ENCODE measurements around the gene TLX2. TPM values are rescaled to one million over a fixed set of nuclear protein-coding genes. Genes with fewer than 3 reads are reported as not detected.

Gene TLX2
- total RNA-seq, 1 donor from 2014 or later, result not detected

DNA sequence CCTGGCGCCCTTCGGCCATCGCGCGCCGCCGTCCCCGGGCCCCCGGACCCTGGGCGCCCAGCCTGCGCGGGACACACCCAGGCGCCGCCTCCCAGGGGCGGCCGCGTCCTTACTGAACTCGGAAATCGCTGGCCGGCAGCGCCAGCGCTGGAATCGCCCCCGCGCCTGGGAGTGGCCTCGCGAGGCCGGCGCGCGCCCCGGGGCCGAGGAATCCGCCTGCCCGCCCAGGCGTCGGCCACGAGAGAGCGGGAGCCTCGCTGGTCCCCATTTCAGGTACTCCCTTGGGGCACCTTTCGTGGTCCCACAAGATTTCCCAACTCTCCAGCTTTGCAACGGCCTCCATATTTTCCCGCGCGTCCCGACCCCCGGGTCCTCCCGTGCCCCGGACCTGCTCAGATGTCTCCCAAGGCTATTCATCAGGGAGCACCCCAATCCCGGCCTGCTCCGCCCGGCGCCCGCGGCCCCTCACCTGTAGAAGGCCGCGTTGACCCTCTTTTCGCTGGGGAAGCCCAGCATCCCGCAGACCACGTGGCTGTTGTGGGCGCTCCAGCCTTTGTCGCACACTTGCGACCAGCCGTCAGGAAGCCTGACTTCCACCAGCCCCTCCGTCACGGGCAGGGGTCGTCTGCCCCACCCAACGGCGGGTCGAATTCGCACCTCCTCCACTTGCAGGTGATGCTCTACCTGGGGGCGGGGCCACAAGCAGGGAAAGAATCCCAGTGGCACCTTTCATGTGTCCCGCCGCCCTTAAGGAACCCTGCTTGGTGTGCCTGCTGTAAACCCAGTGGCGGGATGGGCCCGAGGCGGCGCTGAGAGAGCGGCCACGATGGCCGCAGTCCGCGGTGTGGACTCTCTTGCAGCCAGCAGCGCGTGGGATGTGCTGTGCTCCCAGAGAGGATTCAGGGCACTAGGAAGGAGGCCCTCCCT, 34.9 kb downstream of the TLX2 start:
- TF ChIP-seq, protein P1, sequence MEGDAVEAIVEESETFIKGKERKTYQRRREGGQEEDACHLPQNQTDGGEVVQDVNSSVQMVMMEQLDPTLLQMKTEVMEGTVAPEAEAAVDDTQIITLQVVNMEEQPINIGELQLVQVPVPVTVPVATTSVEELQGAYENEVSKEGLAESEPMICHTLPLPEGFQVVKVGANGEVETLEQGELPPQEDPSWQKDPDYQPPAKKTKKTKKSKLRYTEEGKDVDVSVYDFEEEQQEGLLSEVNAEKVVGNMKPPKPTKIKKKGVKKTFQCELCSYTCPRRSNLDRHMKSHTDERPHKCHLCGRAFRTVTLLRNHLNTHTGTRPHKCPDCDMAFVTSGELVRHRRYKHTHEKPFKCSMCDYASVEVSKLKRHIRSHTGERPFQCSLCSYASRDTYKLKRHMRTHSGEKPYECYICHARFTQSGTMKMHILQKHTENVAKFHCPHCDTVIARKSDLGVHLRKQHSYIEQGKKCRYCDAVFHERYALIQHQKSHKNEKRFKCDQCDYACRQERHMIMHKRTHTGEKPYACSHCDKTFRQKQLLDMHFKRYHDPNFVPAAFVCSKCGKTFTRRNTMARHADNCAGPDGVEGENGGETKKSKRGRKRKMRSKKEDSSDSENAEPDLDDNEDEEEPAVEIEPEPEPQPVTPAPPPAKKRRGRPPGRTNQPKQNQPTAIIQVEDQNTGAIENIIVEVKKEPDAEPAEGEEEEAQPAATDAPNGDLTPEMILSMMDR (conservative IDR thresholded peaks at IDR 0.05; ENCODE audit: low read depth, low read length), result no peak
- DNase-seq (ENCODE audit: low read depth), result no peak
- peak overlapping the region; percentile 71 for H3K4me3 ChIP-seq (ENCODE audit: low read depth, low read length)

DNA sequence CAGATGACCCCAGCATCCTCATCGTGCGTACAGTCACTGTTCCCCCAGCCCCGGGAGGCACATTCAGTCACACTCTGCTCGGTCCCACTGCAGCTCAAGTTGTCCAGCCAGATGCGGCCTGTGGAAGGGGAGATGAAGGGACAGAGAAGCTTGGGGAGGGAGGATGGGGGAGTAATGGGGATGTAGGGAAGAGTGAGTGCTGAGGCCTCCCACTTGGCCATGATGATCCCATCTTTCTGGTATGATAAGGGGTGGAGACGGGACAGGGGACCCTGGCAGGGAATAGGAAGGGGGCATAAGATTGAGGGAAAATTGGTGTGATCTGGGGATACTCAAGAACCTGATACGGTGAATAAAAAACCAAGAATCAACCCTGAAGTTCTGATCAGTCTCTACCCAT, 36.0 kb downstream of the TLX2 start:
- TF ChIP-seq, protein P1 (conservative IDR thresholded peaks at IDR 0.05; ENCODE audit: low read depth, low read length), result no peak
- no peak overlapping the region for H3K4me3 ChIP-seq (ENCODE audit: low read depth, low read length)
- DNase-seq (ENCODE audit: low read depth), result no peak

DNA sequence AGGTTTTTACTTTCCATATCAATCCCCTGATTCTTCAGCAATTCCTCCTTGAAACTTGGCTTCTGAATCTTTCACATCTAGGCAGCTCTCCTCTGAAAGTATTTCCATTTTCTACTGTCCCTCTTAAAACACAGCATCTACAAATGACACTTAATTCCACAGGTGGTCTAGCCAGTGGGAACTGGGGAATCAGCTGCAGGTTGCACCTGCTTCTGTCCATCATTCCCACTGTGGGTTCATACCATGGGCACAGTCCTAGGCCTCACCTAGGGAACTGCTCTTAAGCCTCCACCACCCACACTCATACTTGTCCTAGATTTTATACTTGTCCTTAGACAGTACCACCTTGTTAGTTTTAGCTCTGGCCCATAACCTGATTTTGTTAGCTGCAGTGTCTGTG, 37.3 kb downstream of the TLX2 start:
- no peak for DNase-seq (ENCODE audit: low read depth)
- TF ChIP-seq, protein P1 (conservative IDR thresholded peaks at IDR 0.05; ENCODE audit: low read depth, low read length), result no peak
- H3K4me3 ChIP-seq (ENCODE audit: low read depth, low read length), result no peak overlapping the region

DNA sequence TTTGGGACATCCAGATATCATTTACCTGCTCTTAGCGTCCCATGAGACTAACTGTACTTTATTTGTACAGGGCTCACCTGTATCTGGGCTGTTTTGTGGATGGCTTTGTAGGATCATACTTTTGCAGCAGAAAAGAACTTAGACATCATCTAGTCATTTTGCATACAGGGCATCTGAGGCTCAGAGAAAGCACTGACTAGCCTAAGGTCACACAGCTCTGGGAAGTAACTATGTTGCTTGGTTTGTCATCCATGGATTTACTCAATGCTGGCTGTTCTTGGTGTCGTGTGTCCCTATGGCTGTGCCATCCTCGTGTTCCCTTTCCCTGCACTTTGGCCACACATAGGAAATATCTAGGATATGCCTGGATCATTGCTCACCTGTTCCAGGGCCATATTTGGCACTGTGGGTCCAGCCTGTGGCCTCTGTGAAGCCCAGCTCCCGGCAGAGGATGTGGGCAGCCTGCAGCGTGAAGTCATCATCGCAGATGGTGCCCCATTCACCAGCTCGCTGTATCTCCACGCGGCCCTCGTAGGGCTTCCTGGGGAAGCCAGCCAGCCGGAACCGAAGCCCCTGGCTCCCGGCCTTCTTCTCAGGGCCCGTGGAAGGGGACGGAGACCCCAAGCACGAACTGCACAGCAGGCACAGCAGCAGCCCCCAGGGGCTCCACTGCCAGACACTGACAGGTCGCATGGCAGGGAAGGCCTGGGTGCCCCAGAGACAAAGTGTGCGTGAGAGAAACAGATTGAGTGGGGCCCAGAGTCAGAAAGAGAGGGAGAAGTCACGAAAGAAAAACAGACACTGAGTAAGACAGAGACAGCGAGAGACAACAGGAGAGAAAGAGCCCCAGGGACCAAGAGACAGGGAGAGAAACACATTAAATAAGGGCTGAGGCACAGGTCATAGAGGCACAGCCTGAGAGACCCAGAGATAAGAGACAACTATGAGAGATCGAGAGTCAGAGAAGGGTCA, 38.0 kb downstream of the TLX2 start:
- H3K4me3 ChIP-seq (ENCODE audit: low read depth, low read length), result no peak overlapping the region
- DNase-seq (ENCODE audit: low read depth), result no peak
- TF ChIP-seq, protein P1 (conservative IDR thresholded peaks at IDR 0.05; ENCODE audit: low read depth, low read length), result no peak

DNA sequence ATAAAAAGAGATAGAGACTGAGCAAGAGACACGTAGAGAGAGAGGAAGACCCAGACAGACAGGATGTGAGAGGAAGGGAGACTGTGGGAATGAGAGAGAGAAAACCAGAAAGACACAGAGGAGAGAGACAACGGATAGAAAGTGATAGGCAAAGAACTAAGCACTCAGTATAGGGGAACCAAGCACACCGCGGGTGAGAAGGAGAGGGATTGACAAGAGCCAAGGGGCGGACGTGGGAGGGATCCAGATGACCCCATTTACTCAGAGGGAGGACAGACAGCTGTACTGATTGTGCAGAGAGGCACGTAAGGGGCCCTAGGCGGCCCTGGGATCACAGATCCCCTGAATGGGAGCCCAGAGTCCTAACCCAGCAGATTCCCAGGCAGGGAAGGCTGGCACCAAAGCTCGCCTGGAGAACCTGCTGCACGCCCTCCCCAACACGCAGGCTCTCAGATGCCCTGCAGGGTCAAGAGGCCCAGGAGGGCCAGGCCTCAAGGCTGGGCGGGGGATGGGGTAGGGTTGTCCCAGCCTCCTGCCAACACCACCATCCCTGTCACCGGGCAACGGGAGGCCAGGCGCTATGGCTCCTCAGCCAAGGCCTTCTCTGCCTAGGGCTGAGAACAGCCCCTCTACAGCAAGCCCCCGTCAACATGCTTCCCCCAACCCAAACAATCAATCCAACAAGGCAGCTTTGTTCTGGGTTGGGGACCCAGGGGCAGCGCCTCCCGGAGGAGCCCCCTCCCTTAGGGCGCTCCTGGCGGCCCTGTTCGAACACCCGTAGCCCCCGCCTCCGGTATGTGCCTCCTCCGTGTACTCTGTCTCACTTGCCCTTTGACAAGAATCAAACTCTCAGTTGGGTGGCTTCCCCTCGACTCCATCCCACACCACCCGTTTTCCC, 38.9 kb downstream of the TLX2 start:
- TF ChIP-seq, protein P1 (conservative IDR thresholded peaks at IDR 0.05; ENCODE audit: low read depth, low read length), result no peak
- no peak for DNase-seq (ENCODE audit: low read depth)
- H3K4me3 ChIP-seq (ENCODE audit: low read depth, low read length), result peak overlapping the region; percentile 76
